Islet precursor cell (in vitro differentiated cells): ENCODE measurements around the gene DIS3L2.
A peak's percentile ranks its signal among the peaks of the same experiment; 100 is the strongest.
"Not testable (repeated sequence)": the region's sequence is repeated elsewhere in the genome, so short reads cannot be mapped to it uniquely, and the experiment has no call there.

Source experiments
- DNase-seq: peaks from one replicate; pipeline ENCODE4 v3.0.0-alpha.2; 2018

The DIS3L2 gene

GRCh38 chr2:231928901-231929725 lies 32.4 kb upstream of the DIS3L2 start:
- DNase-seq, result peak; percentile 42

GRCh38 chr2:231929961-231930592 lies 31.4 kb upstream of the DIS3L2 start:
- no peak for DNase-seq

GRCh38 chr2:231930593-231931281 lies 30.8 kb upstream of the DIS3L2 start:
- DNase-seq, result no peak

- DNase-seq, result no peak
Measured at GRCh38 chr2:231931481-231931915, 30.0 kb upstream of the DIS3L2 start.

- no peak for DNase-seq
Measured at GRCh38 chr2:231932711-231932970, 28.9 kb upstream of the DIS3L2 start.

GRCh38 chr2:231932985-231933915 lies 28.3 kb upstream of the DIS3L2 start:
- no peak for DNase-seq

GRCh38 chr2:231933916-231934401 lies 27.6 kb upstream of the DIS3L2 start:
- DNase-seq, result no peak

- DNase-seq, result no peak
Measured at GRCh38 chr2:231934441-231935206, 26.9 kb upstream of the DIS3L2 start.

- DNase-seq, result no peak
Measured at GRCh38 chr2:231935207-231935524, 26.3 kb upstream of the DIS3L2 start.

GRCh38 chr2:231935815-231936214 lies 25.7 kb upstream of the DIS3L2 start:
- DNase-seq, result no peak

- DNase-seq, result no peak
Measured at GRCh38 chr2:231936491-231936890, 25.0 kb upstream of the DIS3L2 start.

- no peak for DNase-seq
Measured at GRCh38 chr2:231937057-231937456, 24.5 kb upstream of the DIS3L2 start.

GRCh38 chr2:231939022-231939421 lies 22.5 kb upstream of the DIS3L2 start:
- DNase-seq, result no peak

- DNase-seq, result no peak
Measured at GRCh38 chr2:231940795-231941194, 20.7 kb upstream of the DIS3L2 start.

- no peak for DNase-seq
Measured at GRCh38 chr2:231941673-231942072, 19.8 kb upstream of the DIS3L2 start.

GRCh38 chr2:231942180-231942579 lies 19.3 kb upstream of the DIS3L2 start:
- DNase-seq, result no peak

GRCh38 chr2:231946241-231946814 lies 15.2 kb upstream of the DIS3L2 start:
- no peak for DNase-seq

- DNase-seq, result not testable (repeated sequence)
Measured at GRCh38 chr2:231947112-231947511, 14.4 kb upstream of the DIS3L2 start.

- no peak for DNase-seq
Measured at GRCh38 chr2:231947694-231948093, 13.8 kb upstream of the DIS3L2 start.

- DNase-seq, result no peak
Measured at GRCh38 chr2:231951452-231952035, 10.0 kb upstream of the DIS3L2 start.

- DNase-seq, result no peak
Measured at GRCh38 chr2:231955758-231956472, 5.6 kb upstream of the DIS3L2 start.
